Measurements from ENCODE around the gene ANKRD24. TPM values are rescaled to one million over a fixed set of nuclear protein-coding genes. Genes with fewer than 3 reads are reported as not detected.
A peak's percentile ranks its signal among the peaks of the same experiment; 100 is the strongest.

ANKRD24 gene
- total and polyA plus RNA-seq, 2 of the 13 experiments (the other 11 are each of a cell fraction or from before 2014, with no cell fraction given), result 0.13 to 0.24 TPM

DNA sequence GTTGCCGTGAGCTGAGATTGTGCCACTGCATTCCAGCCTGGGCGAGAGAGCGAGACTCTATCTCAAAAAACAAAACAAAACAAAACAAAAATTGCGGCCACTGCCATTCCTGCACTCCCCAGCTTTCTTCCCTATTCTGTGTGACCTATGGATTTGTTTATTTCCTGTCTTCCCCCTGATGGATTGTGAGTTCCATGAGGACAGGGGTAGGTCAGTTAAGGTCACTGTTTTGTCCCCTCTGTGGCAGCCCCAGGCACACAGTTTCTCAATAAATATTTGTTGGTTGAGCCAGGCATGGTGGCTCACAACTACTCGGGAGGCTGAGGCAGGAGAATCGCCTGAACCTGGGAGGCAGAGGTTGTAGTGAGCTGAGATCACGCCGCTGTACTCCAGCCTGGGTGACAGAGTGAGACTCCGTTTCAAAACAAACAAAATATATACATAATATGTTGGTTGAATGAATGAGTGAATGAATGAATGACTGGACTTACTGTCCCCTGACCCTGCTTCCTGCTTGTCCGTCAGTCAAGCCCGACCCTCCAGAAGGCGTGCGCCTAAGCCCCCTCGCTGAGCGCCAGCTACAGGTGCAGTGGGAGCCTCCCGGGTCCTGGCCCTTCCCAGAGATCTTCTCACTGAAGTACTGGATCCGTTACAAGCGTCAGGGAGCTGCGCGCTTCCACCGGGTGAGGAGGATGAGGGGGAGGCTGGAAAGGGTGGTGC lies 51.8 kb downstream of the ANKRD24 start (continued):
- TF ChIP-seq MAZ (IDR thresholded peaks at IDR 0.05; ENCODE audit: borderline replicate concordance, low read depth, low read length) (no peak), MAZ (CRISPR knock-in tag; IDR thresholded peaks at IDR 0.05; ENCODE audit: low read depth) (no peak; the same call in 1 of the 2 replicates), ZNF672 (CRISPR knock-in tag; IDR thresholded peaks at IDR 0.05) (no peak), SMAD1 (CRISPR knock-in tag; IDR thresholded peaks at IDR 0.05; ENCODE audit: borderline replicate concordance, low read depth) (no peak), ELF4 (CRISPR knock-in tag; IDR thresholded peaks at IDR 0.05; ENCODE audit: borderline replicate concordance) (no peak), ZNF333 (CRISPR knock-in tag; IDR thresholded peaks at IDR 0.05; ENCODE audit: borderline replicate concordance) (no peak), HNRNPK (IDR thresholded peaks at IDR 0.05; ENCODE audit: low read depth, low read length, poor library complexity, severe bottlenecking) (no peak), MAFK (conservative IDR thresholded peaks at IDR 0.05 in 1 of 2, IDR thresholded peaks at IDR 0.05 in 1 of 2; ENCODE audit: low read length in 2 of 2) (no peak), NKX3-1 (CRISPR knock-in tag; IDR thresholded peaks at IDR 0.05) (no peak), NFYC (CRISPR knock-in tag; IDR thresholded peaks at IDR 0.05) (no peak; the same call in 1 of the 2 replicates), TSC22D2 (CRISPR knock-in tag; IDR thresholded peaks at IDR 0.05; ENCODE audit: borderline replicate concordance) (no peak), ZBTB38 (CRISPR knock-in tag; IDR thresholded peaks at IDR 0.05) (peak; percentile 40; the same call in 1 of the 2 replicates), CENPX (CRISPR knock-in tag; IDR thresholded peaks at IDR 0.05) (no peak), ZFP36L1 (CRISPR knock-in tag; IDR thresholded peaks at IDR 0.05) (no peak), NR2F2 (IDR thresholded peaks at IDR 0.05; ENCODE audit: borderline replicate concordance, low read depth) (no peak), POLR2AphosphoS5 (IDR thresholded peaks at IDR 0.05; ENCODE audit: low read depth, low read length) (no peak), KAT7 (CRISPR knock-in tag; IDR thresholded peaks at IDR 0.05; ENCODE audit: borderline replicate concordance) (no peak; the same call in 1 of the 2 replicates), ZNF382 (CRISPR knock-in tag; IDR thresholded peaks at IDR 0.05; ENCODE audit: borderline replicate concordance) (no peak), MLLT10 (CRISPR knock-in tag; IDR thresholded peaks at IDR 0.05) (no peak), CCDC6 (CRISPR knock-in tag; IDR thresholded peaks at IDR 0.05) (no peak), ZNF354B (CRISPR knock-in tag; IDR thresholded peaks at IDR 0.05) (no peak), CCAR2 (optimal IDR thresholded peaks at IDR 0.05; ENCODE audit: low read depth, low read length) (no peak), ZNF75D (CRISPR knock-in tag; IDR thresholded peaks at IDR 0.05; ENCODE audit: borderline replicate concordance) (no peak), CSRNP1 (CRISPR knock-in tag; IDR thresholded peaks at IDR 0.05) (no peak), ZNF570 (CRISPR knock-in tag; IDR thresholded peaks at IDR 0.05; ENCODE audit: borderline replicate concordance) (no peak)
- TF ChIP-seq, protein P1, sequence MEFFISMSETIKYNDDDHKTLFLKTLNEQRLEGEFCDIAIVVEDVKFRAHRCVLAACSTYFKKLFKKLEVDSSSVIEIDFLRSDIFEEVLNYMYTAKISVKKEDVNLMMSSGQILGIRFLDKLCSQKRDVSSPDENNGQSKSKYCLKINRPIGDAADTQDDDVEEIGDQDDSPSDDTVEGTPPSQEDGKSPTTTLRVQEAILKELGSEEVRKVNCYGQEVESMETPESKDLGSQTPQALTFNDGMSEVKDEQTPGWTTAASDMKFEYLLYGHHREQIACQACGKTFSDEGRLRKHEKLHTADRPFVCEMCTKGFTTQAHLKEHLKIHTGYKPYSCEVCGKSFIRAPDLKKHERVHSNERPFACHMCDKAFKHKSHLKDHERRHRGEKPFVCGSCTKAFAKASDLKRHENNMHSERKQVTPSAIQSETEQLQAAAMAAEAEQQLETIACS (CRISPR knock-in tag; IDR thresholded peaks at IDR 0.05), result no peak
- TF ChIP-seq, protein P2, sequence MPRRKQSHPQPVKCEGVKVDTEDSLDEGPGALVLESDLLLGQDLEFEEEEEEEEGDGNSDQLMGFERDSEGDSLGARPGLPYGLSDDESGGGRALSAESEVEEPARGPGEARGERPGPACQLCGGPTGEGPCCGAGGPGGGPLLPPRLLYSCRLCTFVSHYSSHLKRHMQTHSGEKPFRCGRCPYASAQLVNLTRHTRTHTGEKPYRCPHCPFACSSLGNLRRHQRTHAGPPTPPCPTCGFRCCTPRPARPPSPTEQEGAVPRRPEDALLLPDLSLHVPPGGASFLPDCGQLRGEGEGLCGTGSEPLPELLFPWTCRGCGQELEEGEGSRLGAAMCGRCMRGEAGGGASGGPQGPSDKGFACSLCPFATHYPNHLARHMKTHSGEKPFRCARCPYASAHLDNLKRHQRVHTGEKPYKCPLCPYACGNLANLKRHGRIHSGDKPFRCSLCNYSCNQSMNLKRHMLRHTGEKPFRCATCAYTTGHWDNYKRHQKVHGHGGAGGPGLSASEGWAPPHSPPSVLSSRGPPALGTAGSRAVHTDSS (CRISPR knock-in tag; conservative IDR thresholded peaks at IDR 0.05), result no peak
